ENCODE results near the gene ERC2. TPM values are rescaled to one million over a fixed set of nuclear protein-coding genes. Genes with fewer than 3 reads are reported as not detected.

ERC2 gene
- total and polyA plus RNA-seq, 11 donors: 0.16 to 3.8 (median 1.6) TPM

DNA sequence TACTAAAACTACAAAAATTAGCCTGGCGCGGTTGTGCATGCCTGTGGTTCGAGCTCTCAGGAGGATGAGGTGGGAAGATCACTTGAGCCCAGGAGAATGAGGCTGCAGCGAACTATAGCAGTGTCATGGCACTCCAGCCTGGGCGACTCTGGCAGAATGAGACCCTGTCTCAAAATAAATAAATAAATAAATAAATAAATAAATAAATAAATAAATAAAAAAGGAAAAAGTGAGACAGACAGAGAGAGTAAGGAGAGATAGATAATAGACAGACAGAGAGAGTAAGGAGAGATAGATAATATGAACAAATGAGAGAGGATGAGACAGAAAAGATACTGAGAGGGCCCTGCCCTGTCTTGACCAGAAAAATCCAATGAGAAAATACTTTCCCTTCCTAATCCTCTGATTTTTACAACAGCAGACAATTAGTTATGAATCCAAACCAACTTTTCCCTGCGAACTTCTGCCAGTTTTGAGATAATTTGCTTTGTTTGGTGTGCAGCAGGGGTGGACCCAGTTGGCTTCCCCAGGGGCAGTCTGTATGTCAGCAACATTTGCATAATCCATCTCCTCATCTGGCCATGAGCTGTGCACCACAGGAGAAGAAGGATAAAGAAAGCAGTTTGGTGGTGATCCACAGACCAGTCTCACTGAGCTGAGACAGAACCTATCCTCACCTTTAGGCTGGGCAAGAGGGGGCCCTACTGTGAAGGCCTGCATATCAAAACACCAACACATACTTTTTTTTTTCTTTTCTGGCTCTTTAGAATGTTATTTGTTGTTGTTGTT is 692.7 kb downstream of the ERC2 start:
- intact Hi-C loops (cut with DNase I): loop anchor here in 1 of 10 donors (5.0 kb wide), 1 partner anchor 47 kb away; no protein-coding TSS in a partner anchor
- WGBS, 4 donors: 82 to 92% (median 86%) methylated on average over 6 of the region's 6 CpGs
- H3K9me3 ChIP-seq: no peaks in the 10 kb centered on the region
- no peaks in the 10 kb centered on the region for H3K4me1 ChIP-seq
- H3K4me3 ChIP-seq: no peak overlapping the region
- H3K27ac ChIP-seq: no peak overlapping the region
- TF ChIP-seq, protein P1, sequence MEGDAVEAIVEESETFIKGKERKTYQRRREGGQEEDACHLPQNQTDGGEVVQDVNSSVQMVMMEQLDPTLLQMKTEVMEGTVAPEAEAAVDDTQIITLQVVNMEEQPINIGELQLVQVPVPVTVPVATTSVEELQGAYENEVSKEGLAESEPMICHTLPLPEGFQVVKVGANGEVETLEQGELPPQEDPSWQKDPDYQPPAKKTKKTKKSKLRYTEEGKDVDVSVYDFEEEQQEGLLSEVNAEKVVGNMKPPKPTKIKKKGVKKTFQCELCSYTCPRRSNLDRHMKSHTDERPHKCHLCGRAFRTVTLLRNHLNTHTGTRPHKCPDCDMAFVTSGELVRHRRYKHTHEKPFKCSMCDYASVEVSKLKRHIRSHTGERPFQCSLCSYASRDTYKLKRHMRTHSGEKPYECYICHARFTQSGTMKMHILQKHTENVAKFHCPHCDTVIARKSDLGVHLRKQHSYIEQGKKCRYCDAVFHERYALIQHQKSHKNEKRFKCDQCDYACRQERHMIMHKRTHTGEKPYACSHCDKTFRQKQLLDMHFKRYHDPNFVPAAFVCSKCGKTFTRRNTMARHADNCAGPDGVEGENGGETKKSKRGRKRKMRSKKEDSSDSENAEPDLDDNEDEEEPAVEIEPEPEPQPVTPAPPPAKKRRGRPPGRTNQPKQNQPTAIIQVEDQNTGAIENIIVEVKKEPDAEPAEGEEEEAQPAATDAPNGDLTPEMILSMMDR (IDR thresholded peaks at IDR 0.05): no peak
- TF ChIP-seq POLR2A (IDR thresholded peaks at IDR 0.05): no peak
- H3K27me3 ChIP-seq: peaks cover 0 to 8% (median 0%) of the 10 kb centered on the region in 9 donors
- DNase-seq (no peak), ATAC-seq (no peak)
- H3K36me3 ChIP-seq: no peaks in the 10 kb centered on the region

DNA sequence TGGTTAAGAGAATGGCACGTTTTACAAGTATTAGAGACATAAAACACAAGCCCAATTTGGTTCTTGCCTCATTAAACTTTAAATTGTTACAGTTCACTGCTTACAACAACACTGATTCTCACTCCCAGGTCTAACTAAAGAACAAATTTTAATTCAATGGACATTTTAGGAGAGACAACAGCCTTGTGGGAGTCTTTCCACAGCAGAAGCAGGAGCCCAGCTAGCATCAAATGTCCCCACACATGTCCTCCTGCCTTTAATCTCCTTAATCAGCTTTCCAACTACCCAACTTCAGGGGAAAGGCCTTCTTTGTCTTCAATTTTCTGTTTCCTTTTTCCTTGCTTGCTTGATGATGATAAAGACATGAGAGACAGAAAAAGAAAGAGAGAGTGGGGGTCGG is 693.4 kb downstream of the ERC2 start:
- no peak overlapping the region for H3K4me3 ChIP-seq
- no peaks in the 10 kb centered on the region for H3K9me3 ChIP-seq
- ATAC-seq: no peak
- peaks cover 0 to 8% (median 0%) of the 10 kb centered on the region in 9 donors for H3K27me3 ChIP-seq
- H3K27ac ChIP-seq: no peak overlapping the region
- 72 to 83% (median 78%) methylated on average over 2 of the region's 2 CpGs for WGBS, 4 donors
- intact Hi-C loops (cut with DNase I): loop anchor here in 1 of 10 donors (5.0 kb wide), 1 partner anchor 47 kb away; no protein-coding TSS in a partner anchor
- H3K36me3 ChIP-seq: no peaks in the 10 kb centered on the region
- no peak for DNase-seq
- no peaks in the 10 kb centered on the region for H3K4me1 ChIP-seq
- TF ChIP-seq, protein P1 (IDR thresholded peaks at IDR 0.05): no peak
- TF ChIP-seq POLR2A (IDR thresholded peaks at IDR 0.05): no peak

DNA sequence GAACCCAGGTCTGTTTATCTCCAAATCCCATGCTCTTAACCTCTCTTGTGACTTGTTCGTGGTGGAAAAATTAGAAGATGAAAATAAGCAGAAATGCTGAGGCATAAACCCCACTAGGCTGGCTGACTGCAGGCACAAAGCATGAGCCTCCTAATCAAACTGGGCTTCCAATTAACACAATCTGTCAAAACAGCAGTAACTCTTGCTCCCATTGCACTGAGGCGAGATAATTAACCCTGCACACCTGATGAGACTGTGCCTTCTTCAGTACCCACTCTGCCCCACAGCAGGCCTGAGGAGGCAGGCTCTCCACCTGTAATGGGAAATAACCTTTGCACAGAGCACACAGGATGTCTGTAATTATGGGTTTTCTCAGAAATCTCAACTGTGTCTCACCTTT is 696.8 kb downstream of the ERC2 start:
- H3K36me3 ChIP-seq: no peaks in the 10 kb centered on the region
- no peak for ATAC-seq
- WGBS, 4 donors: 87 to 97% (median 95%) methylated on average over 2 of the region's 2 CpGs

GRCh38 chr3:55770077-55770476 is 698.2 kb downstream of the ERC2 start:
- TF ChIP-seq POLR2A (IDR thresholded peaks at IDR 0.05): no peak
- TF ChIP-seq, protein P1 (IDR thresholded peaks at IDR 0.05): no peak
- 78 to 91% (median 82%) methylated on average over 1 of the region's 1 CpG for WGBS, 4 donors
- ATAC-seq (no peak), DNase-seq (no peak)
- H3K4me3 ChIP-seq: no peak overlapping the region
- peaks cover 0 to 4% (median 0%) of the 10 kb centered on the region in 9 donors for H3K27me3 ChIP-seq
- no peak overlapping the region for H3K27ac ChIP-seq
- intact Hi-C loops (cut with DNase I): no loop called here
- no peaks in the 10 kb centered on the region for H3K36me3 ChIP-seq
- no peaks in the 10 kb centered on the region for H3K4me1 ChIP-seq
- no peaks in the 10 kb centered on the region for H3K9me3 ChIP-seq

More for the DNA sequence above, 696.8 kb downstream of the ERC2 start:
- intact Hi-C loops (cut with DNase I): no loop called here
- TF ChIP-seq POLR2A (IDR thresholded peaks at IDR 0.05): no peak
- TF ChIP-seq, protein P1 (IDR thresholded peaks at IDR 0.05): no peak
- Histone ChIP-seq H3K27ac (no peak overlapping the region), H3K27me3 (peaks cover 0 to 4% (median 0%) of the 10 kb centered on the region in 9 donors), H3K9me3 (no peaks in the 10 kb centered on the region), H3K4me3 (no peak overlapping the region), H3K4me1 (no peaks in the 10 kb centered on the region)
- no peak for DNase-seq

Measured in heart left ventricle (tissue), 16 donors.